ENCODE data around the gene SAMD4A.
A peak's percentile ranks its signal among the peaks of the same experiment; 100 is the strongest.

The SAMD4A gene

DNA sequence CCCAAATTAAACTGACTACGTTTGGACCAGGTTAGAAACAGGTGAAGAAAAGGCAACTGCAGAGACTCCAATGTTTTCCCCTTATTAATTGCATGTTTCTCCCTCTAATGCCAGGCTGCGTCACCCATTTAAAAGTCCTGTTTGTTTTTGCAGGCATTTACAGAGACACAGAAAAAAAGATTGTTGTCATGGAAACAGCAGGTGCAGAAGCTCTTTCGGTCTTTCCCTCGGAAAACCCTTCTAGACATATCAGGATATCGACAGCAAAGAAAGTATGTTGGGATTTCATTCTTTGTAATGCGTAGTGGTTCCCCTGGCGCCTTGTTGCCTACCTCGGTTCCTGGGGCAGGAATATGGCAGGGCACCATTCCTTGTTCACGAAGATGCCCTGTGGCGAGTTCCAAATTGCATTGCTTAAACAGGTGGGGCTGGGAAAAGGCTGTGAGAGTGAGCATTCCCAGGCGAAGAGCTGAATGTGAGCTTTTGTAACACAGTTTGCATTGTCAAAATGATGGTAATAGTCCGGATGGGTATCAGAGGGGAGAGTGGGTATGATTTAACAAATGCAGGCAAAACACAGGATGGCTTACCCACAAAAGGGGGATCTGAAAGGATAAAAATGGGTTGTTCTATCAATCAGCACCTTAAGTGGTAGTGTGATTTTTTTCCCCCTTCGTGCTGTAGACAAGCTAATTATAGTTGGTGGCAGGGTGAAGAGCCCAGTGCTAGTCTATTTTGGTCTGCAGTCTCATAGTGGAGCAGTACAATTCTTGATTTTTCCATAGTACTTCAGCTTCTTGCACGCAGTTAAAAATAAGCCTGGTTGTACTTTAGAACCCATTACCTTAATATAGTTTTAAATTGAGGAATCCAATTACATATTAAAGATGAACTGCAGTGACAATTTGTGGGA is 203.3 kb downstream of the SAMD4A start:
- DNase-seq, result no peak

DNA sequence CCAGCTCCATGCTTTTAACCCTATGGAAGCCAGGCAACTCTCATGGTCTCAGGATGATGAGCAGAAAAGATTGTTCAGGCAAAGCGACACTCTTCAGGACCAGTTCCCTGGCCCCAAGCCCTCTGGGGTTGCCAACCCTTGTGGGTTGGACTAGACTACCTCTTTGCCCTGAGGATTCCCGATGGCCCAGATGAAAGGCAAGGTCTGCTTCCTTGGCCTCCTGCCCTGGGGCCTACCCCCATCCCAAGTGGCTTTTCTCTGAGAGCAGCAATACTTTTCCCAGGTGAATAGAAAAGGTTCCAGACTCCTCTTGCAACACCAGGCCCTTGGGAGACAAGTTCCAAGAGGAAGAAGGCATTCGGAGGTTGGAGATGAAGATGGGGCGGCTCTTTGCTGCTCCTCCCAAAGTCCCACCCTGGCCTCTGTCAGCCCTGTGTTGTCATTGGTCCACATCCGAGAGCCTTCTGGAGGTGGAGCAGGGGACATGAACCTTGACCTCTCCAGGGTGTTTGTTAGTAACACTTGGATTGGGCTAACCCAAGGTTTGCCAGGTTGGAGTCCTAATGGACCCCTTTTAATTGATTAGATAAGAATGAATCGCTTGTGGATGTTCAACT is 204.6 kb downstream of the SAMD4A start:
- DNase-seq, result no peak

DNA sequence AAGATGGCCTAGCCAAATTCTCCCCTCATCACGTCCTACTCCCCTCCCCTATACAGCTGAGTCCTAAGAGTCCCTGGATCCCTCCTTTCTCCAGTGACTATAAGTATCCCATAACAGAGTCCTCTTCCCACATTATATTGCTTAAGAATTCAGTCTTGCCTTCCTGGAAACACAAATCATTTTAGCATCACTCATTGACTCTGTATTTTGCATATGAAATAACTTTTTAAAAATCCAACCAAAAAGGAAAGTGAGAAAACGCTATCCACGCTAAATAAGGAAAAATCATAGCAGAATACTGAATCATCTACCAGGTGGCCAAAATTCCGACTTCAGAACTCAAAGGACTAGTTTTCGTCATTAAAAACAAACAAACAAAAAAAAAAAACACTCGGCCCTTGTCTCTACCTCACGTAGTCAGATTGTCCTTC is 205.5 kb downstream of the SAMD4A start:
- DNase-seq, result no peak

DNA sequence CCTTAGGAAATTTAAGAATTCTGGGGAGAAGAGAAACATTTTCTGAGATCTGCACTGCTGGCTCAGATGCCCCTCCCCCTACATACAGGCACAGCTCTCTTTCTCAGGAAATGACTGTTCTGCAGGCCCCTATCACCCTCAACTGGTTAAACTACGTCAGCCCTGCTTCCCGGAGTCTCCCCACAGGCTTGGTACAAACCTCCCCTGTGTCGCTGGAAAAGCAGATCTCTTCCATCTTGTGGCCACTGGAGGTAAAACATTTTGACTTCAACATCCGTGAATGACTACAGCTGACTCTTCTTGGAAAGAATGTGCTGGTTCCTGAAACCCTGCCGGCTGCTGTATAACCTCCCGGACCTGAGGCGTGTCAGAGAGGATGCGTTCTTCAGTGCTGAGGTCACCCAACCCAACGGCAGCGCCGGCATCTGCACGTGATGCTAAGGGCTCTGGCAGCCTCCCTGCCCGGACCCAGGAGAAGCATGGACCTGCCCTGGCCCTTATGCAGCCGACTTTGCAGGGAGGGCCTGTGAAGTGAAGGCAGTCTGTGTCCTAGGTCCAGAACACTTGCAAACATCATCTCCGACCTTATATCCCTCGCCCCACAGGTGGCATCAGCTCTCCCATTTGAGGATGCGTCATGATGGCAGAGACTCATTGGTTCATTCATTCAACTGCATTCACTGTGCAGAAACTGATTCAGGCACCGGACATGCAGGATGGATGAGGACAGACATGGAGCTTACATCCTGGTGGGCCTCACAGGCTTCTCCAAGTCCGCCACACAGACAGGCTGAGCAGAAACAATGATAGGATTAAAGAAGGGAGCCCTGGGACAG is 206.5 kb downstream of the SAMD4A start:
- DNase-seq, result peak; percentile 88

DNA sequence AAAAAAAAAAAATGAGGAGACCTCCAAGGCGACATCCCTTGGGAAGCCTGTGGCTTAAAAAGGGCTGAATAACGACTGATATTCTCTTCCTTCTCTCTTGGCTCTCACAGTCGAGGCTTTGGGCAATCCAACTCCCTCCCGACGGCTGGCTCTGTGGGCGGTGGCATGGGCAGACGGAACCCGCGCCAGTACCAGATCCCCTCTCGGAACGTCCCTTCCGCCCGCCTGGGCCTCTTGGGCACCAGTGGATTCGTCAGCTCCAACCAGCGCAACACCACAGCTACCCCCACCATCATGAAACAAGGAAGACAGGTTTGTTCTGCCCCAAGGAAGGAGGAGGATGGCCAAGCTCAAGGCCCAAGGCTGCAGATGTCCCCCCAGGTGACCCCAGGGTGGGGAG is 207.9 kb downstream of the SAMD4A start:
- DNase-seq, result no peak

DNA sequence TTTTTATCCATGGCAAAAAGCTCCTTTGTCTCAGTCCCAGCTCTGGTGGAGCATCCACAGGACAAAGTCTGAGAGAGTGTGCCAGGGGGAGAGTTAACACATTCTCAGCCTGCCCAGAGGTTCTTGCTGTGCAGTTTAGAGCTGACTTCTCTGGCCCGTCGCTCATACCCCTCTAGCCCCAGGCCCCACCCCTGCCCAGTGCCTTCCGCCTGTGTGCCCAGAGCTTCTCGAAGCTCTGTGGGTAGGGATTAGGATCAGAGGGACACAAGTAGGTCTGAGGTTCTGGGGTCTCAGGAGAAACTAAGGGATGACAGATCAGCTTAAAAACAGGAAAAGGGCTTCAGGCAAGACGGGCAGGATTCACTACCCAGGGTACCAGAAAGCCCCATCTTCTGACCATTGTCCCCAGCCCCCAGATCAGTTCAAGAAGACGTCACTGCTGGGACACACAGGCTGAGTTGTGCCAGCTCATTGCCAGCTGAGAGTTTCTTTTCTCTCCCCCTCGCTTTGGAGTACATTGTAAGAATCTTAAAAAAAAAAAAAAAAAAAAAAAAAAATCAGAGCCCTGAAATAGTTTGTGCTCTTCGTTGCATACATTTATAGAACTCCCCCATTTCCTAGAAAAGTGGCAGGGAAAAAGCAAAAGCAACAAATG is 208.7 kb downstream of the SAMD4A start:
- DNase-seq, result no peak

DNA sequence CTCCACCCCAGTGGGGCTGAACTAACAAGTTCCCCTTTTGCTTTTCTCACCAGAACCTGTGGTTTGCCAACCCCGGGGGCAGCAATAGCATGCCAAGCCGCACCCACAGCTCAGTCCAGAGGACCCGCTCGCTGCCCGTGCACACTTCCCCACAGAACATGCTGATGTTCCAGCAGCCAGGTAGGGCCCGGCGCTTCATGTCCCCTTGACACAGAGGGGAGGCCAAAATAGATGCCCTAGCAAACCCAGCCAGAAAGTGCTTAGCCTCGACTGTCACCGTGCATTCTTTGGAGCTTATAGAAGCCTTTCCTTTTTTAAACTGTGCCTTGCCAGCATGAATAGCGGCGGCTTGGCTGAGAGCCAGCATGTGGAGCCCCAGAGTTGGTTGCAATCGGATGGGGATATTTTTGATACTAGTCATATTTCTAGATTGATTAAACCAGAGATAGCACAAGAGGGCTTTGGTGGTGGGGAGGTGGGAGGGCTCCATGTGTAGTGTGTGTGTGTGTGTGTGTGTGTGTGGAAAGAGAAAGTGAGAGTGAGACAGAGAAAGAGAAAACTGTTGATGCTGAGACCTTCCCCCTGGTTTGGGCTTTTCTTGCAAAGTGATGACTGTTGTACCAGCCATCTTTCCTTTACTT is 209.6 kb downstream of the SAMD4A start:
- peak; percentile 76 for DNase-seq

DNA sequence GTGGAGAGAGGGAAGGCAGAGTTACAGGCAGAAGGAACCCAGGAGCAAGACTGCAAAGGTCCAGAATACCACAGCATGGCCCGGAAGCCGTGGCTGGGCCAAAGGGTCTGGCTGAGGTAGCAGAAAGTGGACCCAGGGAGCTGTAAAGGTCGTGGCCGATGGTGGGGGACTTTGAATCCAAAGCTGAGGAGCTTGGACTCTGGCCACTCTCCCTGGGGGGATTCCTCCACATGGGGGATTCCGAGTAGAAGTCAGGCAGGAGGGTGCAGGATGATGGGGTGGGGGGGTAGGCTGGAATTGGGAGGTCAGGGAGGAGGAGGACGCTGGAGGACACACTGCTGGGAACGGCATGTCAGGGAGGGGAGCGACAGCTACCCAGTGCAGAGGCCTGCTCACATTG is 210.5 kb downstream of the SAMD4A start:
- no peak for DNase-seq

DNA sequence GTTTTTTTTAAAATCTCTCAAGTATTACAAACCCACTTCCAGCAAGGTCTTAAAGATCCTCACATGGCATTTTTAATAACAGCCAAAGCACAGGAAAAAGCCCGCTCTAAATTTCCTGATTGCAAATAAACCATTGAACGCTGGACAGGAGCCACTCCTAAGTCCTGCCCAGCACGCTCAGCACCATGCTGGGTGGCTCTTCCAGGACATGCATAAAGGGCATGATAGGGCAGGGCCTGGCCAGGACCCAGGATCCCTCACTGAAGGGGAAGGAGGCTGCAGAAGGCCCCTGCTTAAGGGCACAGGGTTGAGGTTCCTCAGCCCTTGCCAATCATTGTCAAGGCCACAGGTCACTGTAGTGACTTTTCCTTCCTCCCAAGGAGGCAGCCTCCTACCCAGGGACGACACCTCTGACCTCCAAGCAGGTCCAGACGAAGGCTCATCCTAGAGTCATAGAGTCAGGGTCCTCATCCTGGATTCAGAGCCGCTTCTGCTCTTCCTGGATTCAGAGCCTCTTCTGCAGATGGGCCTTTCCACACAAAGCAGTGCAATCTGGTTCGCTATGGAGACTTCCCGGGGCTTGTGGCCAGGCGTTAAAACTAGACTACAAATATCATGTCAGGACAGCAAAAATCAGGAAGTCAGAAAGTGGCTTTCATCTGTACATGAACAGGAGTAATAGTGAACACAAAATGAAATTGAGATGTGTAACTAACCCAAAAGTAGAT is 211.9 kb downstream of the SAMD4A start:
- DNase-seq, result no peak

DNA sequence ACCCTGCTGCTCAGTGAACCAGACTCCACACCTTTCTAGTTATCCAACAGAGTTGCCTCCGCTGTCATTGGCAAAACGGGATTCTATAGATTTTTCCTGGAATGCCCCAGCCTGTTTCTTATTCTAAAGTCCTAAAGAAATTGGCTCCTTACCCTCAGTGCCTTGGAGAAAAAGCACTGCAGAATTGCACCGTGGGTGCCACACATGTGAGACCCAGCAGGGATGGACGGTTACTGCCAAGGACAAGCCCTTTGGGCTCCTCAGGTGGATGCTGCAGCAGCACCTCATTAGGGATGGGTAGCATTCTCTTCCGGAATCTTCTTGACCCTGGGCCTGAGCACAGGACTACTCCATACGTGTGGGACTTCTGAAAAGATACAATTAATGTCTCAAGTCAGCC is 214.2 kb downstream of the SAMD4A start:
- DNase-seq, result no peak

DNA sequence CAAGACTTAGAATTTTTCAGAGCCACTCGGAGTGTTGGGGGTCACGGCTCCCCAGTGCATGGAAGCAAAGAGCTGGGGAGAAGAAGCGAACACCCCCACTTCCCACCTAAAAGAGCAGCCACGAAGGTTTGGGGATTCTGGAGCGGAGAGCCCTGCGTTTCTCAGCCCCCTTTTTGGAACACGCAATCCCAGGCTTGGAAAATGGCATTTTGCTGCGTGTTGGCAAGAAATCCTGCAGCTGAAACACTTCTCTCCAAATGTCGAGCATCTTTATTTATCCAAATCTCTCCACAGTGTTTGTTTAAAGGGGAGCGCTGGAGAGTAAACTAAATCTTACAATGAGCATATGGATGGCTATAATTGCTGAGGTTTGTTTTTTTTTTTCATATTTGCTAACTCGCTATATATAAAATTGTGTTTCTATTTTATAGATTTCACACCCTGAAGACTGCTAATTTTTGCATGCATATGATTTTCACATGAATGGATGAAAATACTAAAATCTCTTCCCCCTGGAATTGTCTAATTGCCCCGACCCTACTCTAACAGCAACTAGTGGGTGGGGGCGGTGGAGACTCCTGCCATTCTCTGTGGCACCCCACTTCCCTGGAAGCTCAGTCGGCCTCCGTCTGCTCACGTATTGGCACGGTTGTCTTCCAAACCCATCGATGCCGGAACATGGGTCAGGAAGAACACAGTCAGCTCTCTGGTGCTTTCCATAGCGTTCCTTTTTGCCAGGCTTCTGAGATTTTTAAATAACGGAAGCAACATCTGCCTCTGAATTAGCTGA is 215.2 kb downstream of the SAMD4A start:
- DNase-seq, result no peak

DNA sequence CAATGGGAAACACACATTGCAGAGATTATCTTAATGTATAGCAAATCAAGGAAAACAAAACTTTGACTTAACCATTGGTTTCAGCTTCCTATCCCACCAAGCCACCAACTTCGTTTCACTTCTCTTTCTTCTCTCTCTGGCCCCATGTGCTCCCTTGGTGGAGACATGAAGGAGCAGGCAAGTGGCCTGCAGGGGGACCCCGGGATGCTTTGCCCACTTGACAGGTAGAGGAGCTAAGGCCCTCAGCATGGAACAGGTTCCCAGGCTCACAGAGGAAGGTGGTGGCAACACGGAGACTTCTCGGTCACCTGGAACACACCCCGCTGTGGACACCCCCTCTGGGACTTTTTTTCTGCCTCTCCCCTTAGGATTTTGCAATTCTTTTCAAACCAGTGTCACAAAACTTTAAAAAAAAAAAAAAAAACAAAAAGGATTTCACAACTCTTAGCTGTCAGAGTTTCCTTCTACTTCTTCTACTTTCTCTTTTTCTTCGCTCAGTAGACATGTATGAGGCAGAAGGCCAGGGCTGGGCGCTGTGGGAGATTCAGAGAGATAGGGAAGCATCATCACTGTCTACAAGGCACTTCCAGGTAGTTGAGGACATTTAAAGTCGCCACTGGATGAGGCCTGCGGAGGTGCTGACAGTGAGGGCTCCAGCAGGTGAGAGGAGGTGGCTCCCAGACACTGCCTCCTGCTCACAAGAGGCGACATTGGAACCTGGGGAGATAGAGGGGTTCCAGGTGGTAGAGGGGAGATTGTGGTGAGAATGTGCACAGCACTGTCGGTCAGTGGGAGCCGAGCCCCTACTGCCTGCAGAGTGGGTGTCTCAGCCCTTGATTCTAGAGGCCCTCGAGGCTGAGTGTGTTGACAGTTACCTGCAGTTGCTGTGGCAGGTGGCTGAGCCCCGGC is 216.1 kb downstream of the SAMD4A start:
- no peak for DNase-seq

DNA sequence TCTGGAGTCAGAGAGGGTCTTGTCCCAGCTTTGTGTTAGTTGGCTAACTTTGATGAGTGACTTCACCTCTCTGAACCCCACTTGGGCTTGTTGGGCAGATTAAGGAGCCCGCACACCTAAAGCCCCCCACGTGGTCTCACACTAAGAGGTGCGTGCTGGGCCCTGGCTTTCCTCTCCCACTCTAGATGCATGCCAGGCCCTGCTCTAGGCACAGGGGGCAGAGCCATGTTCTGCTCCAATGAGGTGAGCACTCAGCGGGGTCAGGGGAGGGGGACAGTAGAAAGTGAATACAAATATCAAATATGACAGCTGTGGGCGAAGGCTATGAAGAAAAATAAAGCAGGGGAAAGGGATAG is 216.7 kb downstream of the SAMD4A start:
- DNase-seq, result no peak

DNA sequence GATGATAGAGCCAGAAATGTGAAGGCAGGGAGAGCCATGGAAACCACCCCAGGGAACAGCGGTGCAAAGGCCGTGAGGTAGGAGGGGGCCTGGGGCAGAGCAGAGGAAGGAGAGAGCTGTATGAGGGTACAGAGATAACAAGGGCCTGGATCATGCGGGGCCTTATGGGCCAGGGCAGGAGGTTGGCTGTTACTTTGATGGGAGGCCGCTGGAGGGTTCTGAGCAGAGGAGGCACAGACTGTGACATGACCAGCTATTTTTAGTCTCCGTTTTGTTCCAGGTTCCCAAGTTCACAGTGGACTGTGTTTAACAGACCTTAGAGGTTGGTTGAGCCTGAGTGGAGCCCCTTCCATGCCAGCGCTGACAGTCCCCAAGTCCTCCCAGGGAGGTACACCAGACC is 217.1 kb downstream of the SAMD4A start:
- DNase-seq, result no peak

DNA sequence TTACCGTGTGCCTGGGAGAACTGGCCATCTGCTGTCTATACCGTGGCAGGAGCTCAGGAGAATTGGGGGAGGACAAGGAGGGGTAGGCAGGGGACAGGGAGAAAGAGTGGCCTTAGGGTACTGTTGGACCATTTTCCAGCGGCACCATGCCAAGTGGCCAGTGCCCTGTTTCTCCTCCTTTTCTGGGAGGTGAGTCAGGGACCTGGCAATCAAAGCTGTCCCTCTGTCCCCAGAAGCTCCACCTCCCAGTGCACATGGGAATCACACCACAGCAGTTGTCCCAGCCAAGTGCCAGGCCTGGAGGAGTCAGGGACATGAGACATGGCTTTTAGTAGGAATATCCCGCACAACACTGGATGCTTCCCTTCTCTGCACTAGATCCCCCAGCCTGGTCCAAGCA is 217.7 kb downstream of the SAMD4A start:
- no peak for DNase-seq

DNA sequence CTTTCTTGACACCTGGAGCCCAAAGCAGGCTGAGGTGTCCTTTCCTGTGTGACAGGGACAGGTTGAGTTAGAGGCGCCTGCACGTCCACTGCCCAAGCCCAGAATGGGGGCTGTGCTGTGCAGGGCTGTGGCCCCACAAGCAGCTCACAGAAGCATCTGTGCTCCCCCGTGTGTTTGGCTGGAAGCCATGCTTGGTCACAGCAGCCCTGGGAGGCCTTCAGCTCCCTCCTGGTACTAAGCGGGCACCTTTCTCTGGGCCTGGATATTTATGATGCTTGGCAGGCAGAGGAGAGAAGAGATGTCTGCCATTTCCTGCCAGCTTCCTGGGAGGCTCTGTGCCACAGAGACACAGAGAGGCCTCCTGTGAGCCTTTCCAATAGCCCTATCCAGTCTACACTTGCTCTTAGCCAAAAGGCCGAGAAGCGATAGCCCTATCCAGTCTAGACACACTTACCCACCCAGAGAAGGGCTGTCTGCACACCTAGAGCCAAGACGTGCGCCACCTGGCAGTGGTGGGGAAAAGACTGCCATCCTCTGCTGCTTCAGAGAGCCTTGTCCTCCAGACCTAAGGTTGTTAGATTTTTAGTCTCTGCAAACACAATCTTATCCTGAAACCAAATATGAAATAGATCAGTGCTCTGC is 218.3 kb downstream of the SAMD4A start:
- DNase-seq, result no peak

DNA sequence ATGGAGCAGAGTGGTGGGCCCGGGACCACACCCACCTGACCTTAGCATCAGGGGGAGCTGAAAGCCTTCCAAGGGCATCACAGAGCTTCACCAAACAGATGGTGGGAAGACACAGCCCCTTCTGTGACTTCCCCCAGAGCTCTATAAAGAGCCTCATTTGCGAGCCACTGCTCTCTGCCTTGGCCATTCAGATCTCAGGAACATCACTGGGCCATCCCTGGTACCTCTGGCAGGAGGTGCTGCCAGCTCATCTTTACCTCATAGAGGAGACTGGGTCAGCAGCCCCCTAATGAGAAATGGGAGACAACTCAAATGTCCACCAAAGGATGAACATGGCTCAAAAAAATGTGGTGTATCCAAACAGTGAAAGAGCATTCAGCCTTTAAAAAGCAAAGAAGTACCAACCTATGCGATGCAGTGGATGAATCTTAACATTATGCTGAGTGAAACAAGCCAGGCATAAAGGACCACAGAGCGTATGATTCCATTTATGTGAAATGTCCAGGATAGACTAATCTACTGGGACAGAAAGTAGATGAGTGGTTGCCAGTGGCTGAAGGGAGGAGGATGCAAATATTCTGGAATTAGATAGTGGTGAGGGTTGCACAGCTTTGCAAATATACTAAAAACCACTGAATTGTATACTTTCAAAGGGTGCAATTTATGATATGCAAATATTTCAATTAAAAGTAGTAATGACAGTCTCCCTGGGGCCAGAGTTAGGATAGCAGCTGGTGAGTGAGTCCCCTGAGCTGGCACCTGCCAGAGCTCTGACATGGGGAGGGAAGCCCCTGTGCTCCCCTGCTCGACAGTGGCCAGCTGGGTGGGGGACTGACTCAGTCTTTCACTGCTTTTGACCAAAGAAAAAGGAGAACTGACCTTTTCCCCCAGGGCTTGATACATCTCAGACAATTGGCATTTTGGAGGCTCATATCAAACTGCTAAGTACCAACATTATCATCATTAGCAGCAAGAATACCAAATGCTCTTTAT is 219.1 kb downstream of the SAMD4A start:
- no peak for DNase-seq

DNA sequence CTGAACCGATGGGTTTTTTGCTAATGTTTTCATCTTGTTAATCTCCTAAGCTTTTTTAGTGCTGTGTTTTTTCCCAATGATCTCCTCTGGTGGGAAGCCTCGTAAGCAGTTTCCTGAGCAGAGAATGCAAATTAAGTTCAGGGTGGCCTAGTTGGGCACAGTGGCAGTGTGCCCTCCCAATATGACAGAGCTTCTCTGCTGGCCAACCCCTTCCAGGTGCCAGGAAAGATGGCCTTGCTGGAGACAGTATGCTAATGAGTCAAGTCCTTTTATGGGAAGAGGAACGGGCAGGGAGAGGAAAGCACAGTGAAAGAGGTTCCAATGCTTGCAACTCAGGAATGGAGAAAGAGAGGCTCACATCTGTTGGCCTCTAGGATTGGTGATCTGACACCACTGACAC is 219.9 kb downstream of the SAMD4A start:
- no peak for DNase-seq
